GM13977 (cell line): ENCODE measurements around the gene ZMIZ1.

Source experiments
- DNase-seq: peaks from one replicate; pipeline ENCODE4 v3.0.0; 2012; ENCODE audit warnings: low spot score
- CTCF ChIP-seq: IDR thresholded peaks from 2 replicates; pipeline ENCODE4 v1.5.1; 2012; ENCODE audit warnings: mild to moderate bottlenecking, control low read depth; ENCODE audit not compliant: insufficient read depth; ENCODE audit errors: extremely low read depth, missing control alignments
- in situ Hi-C: fragments of 300-500 bp; cut with MboI; formaldehyde crosslinking; loops from one replicate; pipeline ENCODE4 v1.12.0; 2022; ENCODE audit warnings: low sequenced_read_pairs, low pct_unique_long_range_greater_than_20kb, mixed read lengths, inconsistent platforms; ENCODE audit not compliant: unreplicated experiment

ZMIZ1 gene

GRCh38 chr10:79052291-79053080 is 16.3 kb upstream of the ZMIZ1 start:
- no peak for TF ChIP-seq CTCF
- in situ Hi-C loops, result no loop called here
- no peak for DNase-seq

- in situ Hi-C loops, result no loop called here
- DNase-seq, result no peak
- no peak for TF ChIP-seq CTCF
These were observed 15.7 kb upstream of the ZMIZ1 start for GRCh38 chr10:79053081-79053434.

GRCh38 chr10:79053481-79054202 is 15.1 kb upstream of the ZMIZ1 start:
- in situ Hi-C loops, result no loop called here
- TF ChIP-seq CTCF, result no peak
- DNase-seq, result no peak

- no peak for TF ChIP-seq CTCF
- in situ Hi-C loops, result no loop called here
- DNase-seq, result no peak
These were observed 14.3 kb upstream of the ZMIZ1 start for GRCh38 chr10:79054203-79055099.

- no peak for TF ChIP-seq CTCF
- in situ Hi-C loops, result no loop called here
- DNase-seq, result no peak
These were observed 13.5 kb upstream of the ZMIZ1 start for GRCh38 chr10:79055100-79055782.

GRCh38 chr10:79055892-79056291 is 12.9 kb upstream of the ZMIZ1 start:
- no peak for TF ChIP-seq CTCF
- in situ Hi-C loops, result no loop called here
- no peak for DNase-seq
